Measurements from ENCODE around the gene CDC42BPB.

Gene CDC42BPB

DNA sequence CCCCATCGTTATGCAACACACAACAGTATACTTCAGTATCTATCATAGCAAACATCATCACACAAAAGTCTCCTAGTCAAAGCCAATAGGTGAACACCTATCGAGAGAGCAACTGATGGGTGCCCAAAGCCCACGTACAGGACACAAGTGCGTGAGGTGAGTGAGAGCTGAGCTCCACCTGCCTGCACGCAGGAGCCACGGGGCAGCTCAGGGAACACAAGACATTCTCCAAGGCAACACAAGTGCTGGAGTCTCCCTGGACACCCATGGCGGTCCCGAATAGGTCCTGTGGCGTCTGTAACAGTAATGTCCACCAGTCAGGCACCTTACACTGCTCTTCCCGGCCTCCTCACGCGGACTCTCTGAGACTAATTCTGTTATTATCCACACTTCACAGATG, 44.3 kb downstream of the CDC42BPB start:
- DNase-seq: no peak

- DNase-seq: no peak
These were observed 47.8 kb downstream of the CDC42BPB start for GRCh38 chr14:103009559-103009958.

DNA sequence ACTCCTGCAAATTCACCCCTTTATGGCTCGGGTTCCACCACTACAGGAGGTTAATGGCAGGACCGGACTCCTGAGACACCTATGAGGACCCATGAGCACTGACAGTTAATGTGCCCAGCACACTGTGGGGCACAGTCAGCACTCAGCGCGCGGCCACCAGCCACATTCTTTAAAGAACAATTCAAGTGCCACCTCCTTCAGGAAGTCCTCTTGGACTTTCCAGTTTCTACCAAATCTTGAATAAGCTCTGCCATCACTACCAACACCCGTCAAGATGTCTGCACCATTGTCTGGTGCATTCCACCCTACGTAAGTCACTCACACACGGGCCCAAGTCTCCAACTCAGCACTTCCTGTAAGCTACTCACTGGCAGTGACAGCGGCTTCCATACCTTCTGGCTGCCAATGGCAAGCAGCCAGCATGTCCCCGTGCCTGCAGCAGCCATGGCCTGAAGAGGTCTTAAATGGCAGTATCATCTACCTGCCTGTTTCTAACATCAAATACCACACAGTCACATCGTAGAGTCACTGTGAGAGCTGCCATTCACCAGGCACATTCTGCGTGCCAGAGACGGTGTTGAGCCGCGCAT, 48.5 kb downstream of the CDC42BPB start:
- no peak for DNase-seq

GRCh38 chr14:103008126-103008525, 49.2 kb downstream of the CDC42BPB start:
- DNase-seq: no peak

DNA sequence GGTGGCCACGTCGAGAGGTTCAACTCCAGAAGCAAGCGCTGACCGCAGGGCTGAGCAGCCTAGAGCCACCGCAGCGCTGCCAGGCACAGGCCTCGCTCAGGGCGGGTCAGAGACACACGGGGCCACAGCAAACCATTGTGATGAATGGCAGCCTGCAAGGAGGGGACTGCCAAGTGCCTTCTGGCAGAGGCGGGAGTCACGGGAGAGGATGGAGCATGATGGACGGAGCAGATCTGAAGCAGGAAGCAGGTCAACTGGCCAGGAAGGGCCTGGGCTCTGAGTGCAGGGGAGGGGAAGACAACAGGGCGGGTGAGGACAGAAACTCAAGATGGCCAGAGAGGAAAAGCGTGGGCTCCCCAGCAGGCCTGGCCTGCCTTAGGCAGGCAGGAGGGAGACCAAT, 49.8 kb downstream of the CDC42BPB start:
- no peak for DNase-seq

- DNase-seq: no peak
These were observed 50.3 kb downstream of the CDC42BPB start for GRCh38 chr14:103006991-103007520.

DNA sequence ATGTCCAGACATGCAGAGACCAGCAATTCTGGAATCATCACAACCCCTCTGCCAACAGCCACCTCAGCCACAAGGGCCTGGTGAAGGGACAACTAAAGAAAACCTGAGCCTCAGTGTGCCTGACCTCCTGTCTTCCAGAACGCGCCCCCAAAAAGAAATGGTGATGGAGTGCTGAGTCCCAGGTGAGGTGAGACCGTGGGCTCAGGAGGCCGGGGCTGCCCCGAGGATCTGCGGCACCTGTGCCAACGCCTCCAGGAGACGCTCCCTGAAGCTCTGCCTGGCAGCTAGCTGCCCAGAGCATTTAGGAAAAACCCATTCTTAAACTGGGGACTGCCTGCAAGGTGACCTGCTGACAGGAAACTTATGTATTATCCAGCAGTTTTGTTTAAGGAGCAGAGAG, 51.2 kb downstream of the CDC42BPB start:
- no peak for DNase-seq

DNA sequence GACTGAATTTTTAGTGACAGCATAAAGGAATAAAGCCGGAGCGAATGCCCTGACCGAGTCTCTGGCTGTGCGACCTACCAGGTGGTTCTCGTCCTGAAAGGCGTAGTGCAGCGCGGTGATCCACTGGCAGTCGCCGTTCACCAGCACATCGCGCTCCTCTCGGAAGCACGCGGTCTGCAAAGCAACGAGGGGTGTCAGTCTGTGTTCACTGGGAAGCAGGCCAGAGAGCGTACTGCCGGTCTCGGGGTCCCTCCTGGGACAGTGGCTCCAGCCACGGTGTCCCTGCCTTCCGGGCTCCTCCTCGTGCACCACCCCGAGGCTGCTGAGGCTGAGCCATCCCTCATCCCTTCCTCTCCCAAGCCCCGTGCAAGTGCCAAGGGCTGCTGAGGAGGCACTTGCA, 53.5 kb downstream of the CDC42BPB start:
- DNase-seq: no peak

DNA sequence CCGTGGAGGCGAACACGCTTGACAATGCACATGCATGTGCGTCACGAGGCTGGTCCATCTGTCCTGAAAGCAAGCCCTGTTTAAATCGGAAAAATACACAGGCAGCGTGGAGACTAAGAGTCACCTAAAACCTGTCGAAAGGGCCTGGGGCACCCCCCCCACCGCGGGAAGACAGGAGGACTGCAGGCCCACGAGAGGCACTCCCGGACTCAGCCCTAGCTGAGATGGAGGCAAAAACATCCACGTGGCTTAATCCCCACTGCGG, 54.1 kb downstream of the CDC42BPB start:
- no peak for DNase-seq

DNA sequence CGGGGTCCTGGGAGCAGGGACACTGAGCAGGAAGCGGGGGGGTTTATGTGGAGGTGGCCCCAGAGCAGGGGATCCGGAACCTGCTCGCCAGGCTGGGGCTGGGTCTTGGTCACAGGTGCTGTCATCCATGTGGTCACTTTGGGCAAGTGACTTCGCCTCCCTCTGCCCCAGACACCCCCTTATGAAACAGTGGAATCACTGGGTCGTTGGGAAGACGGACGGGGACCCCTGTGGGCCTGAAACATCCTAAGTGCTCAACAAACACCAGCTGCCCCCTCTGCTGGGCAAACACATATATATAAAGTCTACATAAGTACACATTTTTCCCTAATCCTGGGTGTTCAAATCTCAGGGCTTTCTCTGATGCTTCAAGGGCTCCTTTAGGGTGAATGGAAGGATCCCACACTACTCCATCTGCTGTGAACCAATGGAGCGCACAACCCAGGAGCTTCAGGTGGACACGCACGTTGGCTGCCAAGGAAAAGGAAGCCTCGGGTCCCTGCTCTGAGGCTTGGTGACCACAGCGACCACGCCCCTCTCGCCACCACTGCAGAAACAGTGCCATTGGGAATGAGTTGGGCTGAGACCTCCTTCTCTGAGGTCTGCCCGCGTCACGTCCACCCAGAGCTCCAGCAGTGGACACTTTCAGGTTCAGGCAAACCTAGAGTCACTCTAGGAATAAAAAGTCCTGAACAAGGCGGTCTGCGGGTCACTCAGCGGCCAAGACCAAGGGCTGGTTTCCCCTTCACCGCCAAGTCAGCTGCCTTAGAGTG, 54.6 kb downstream of the CDC42BPB start:
- no peak for DNase-seq

GRCh38 chr14:103001651-103002396, 55.5 kb downstream of the CDC42BPB start:
- DNase-seq: no peak

- DNase-seq: no peak
These were observed 56.1 kb downstream of the CDC42BPB start for GRCh38 chr14:103001226-103001625.

DNA sequence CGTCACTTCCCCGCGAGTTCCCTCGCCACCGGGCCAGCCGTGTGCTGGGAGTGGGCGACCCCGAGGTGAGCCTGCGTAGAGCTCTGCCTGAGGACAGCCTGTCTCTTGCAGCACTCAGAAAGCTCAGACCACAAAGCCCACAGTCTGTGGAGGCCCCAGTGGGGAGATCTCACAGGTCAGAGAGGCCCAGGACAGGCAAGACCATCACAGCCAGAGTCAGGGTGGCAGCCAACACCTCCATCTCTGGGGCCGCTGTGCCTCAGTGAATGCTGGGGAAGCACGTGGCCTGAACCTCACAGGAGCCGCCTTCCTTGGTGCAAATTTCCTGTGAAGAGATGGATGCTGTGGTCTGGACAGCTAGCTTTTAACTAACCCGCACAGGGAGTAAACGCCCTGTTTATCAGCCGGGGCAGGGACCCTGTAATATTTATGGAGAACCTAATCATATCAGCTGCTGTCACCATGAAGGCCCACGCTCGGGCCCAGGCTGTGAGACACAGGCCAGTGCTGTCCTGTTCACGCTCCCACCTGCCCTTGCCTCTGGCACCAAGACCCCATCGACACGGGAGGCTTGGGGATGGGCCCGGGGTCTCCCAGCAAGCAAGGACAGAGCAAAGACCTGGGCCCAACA, 56.9 kb downstream of the CDC42BPB start:
- DNase-seq: no peak

GRCh38 chr14:102999227-102999895, 58.0 kb downstream of the CDC42BPB start:
- no peak for DNase-seq

GRCh38 chr14:102998393-102998792, 59.0 kb downstream of the CDC42BPB start:
- no peak for DNase-seq

DNA sequence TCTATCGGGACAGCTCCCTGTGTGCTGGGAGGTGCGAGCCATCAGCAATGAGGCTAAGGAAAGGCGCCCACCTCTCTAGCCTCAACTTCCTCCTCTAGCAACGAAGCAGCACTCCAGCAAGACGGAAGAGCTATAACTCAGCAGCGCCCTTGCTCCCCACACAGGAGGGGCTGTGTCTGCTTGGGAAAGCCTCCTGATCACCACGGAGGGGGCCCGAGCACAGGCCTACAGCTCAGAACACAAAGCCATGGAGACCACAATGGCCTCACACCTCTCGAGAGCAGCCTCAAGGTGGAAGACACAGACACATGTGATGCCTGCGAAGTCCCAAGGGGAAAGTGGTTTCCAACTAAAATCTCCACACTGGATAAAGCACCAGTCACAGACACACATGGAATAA, 60.4 kb downstream of the CDC42BPB start:
- no peak for DNase-seq

- no peak for DNase-seq
These were observed 62.7 kb downstream of the CDC42BPB start for GRCh38 chr14:102994689-102995088.

DNA sequence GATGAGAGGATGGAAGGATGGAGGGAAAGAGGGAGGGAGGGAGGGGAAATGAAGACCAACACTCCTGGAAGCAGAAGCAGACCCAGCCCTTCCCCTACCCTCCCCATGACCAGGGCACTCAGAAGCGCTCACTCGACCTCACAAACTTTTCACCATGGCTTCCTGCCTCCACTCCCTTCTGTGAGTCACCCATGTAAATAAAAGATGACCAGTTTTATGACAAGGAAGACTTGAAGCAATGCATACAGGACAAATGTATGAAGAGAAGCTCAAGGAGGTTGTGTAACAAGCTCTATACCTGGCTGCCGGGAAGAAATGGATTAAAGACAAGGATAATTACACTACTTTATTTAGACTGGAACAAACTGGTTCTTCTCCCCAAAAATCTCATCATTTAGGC, 63.8 kb downstream of the CDC42BPB start:
- no peak for DNase-seq

DNA sequence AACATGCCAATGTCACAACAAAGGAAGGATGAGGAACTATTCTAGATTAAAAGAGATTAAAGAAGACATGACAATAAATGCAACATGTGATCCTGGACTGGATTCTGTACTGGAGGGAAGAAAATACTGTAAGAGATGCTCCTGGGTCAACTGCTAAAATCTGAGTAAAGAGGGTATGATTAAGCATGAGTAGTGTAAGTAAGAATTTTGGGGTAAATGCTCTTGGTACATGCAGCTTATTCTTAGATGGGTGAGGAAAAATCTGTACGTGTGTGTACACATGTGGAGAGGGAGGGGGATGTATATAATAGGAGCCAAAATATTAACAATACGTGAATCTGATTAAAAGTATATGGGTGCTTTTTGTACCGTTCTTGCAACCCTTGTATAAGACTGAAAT, 66.0 kb downstream of the CDC42BPB start:
- DNase-seq: no peak

- DNase-seq: no peak
These were observed 69.3 kb downstream of the CDC42BPB start for GRCh38 chr14:102988054-102988453.

GRCh38 chr14:102986810-102987579, 70.4 kb downstream of the CDC42BPB start:
- no peak for DNase-seq

- DNase-seq: no peak
These were observed 71.7 kb downstream of the CDC42BPB start for GRCh38 chr14:102985665-102986064.

Measured in activated CD8-positive, alpha-beta memory T cell treated with anti-CD3 and anti-CD28 coated beads, Interleukin-2, amount 50 U/mL, for 4 hours (primary cell).